GM19240 (cell line): ENCODE measurements around the gene SLC13A2.

Experiments used
- DNase-seq: peaks from one replicate; pipeline ENCODE4 v3.0.0; 2011; ENCODE audit warnings: low spot score; ENCODE audit not compliant: insufficient read length

Gene SLC13A2

DNA sequence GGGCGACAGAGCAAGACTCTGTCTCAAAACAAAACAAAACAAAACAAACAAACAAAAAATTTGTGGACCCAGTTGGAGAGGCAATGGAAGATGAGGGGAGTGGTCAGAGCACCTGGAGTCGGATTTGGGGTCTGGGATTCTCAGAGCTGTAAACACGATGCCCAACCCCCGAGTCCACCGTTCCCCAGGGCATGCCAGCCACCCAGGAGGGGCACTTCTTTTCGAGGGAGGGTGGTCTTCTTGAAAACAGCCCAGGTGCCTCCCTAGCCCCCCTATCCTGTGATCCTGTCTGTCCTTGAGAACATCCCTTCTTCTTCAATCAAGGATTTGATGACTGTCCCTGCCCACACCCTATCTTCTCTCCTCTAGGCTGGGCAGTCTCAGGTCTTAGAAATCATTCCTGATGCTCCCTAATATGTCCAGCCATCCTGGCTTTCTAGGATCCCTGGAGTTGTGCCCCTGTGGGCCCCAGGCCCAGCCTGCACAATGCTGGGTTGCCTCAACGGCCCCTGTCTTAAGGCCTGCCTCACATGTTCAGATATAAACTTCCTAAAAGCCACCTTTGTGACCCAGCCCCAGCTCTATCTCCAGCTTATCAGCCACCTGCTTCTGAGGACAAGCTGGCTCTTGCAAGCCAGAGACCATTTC is 3.1 kb upstream of the SLC13A2 start:
- no peak for DNase-seq

DNA sequence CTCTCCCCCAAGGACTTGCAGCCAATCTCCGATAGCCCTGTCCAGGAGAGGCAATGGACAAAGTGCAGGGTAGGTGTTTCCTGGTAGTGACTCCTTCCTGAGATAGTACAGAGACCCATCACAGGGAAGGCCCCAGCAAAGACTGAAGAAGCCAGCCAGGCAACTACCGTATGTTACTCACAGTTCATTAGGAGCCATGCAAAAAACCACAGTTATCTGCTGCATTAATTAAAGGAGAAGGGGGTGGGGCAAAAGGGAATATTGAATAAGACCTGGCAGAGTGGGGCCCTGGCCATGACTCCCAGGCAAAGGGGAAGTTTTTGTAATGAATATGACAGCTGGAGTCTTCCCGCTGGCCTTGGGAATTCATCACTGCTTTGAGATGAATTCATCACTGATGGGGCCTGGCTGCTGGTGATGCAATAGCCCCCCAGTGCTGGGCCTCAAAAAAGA is 2.5 kb upstream of the SLC13A2 start:
- no peak for DNase-seq

DNA sequence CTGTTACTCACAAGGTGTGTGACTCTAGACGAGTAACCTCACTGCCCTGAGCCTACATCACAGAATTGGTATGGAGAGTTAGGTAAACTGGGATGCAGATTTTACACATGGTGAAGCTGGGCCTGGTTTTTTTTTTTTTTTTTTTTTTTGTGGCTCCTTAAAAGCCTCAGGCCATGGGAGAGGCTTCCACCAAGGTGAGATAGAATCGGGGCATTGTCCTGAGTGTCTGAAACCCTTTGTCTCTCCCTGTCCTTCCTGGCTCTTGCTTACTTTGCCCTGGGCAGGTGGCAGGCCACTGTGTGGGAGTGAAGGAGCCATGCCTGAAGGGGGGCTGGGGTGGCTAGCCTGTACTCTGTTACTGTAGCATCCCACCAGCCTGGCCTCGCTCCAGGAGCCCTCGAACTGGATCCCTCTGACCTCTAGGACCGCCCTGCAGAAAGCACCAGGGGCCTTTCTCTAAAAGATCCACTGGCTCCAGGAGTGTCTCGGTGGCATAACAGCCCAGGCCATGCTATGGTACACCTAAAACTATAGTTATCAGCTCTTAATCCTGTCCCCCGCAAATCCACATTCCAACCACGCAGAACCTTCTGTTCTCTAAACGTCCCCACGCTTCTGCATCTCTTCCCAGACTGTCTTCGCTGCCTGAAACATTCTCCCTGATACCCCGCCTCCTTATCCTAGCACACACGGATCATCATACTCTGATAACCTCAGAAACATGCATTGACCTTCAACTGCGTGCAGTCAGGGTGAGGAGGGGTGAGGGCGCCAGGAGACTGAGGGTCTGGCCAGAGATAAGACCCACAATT is 1.7 kb upstream of the SLC13A2 start:
- no peak for DNase-seq

DNA sequence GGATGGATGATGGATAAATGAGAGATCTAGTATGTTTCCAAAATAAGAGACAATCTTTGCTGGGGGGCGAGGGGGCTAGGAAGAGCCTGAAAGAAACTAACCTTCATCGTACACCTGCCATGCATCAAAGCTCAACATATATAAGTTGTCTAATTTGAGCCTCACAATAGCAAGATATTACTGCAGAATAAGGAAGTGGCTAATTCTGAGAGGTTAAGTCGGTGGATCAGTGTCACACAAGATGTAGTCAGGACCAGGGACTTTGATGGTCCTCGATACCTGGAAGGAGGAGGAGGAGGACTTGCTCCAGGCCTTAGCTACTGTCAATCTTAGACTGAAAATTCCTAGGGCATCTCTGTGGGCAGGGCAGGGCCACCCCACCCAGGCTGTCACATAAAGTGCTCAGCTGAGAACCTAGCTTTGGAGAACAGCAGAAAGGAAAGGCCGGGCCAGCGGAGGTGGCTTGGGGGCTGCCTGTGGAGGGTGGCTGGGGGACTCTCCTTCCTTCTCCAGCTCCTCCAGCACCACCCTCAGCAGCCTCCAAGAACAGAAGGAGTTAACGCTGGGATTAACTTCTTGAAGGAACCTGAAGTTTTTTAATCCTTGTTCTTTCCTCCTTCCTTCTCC is 460 bp upstream of the SLC13A2 start:
- no peak for DNase-seq

DNA sequence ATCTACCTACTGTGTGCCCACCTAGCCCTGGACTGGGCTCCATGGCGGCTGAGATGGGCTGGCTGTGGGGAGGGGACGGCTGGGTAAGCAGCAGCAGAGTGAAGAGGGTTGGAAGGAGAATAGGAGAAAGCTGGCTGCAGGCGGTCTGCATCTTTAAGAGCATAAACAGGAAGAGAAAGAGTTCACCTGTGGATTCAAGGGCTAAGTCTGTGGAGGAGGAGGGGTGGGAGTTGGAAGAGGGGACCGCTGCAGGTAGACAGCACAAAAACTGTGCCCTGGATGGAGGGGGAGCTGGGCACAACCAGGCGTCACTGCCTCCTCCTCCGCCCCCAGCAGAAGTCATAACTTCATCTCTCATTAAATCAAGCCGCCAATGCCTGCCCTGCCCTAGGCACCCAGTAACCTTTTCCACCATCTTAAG is 677 bp downstream of the SLC13A2 start:
- DNase-seq: no peak

DNA sequence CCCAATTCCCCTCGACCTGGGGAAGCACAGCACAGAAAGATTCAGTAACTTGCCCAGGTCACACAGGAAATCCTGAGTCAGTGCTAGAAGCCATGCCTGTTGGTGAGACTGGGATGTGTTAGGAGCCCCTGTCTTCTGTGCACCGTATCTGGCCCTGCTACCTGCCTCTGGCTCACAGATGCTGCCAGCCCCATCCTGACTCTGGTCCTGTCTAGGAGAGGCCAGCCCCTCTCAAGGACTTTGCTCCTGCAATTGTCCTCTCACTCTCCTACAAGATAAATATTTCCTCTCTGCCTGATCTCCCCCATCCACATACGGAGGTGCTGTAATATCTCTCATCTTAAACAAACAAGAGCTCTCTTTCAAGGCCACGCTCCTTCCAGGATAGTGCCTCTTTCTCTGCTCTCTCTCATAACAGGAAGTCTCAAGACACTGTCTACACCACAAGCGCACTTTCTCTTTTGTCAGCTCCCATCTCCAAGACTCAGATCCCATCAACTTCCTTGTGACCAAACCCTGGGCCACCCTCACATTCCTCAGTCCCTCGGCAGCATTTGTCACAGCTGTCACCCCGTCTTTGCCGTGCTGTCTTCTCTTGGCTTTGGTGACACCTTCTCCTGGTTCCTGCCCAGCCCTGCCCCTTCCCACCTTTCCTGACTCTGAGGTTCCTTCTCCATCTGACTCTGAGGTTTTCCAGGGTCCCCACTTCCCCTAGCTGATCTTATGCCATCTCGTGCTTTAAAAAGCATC is 1.9 kb downstream of the SLC13A2 start:
- no peak for DNase-seq

DNA sequence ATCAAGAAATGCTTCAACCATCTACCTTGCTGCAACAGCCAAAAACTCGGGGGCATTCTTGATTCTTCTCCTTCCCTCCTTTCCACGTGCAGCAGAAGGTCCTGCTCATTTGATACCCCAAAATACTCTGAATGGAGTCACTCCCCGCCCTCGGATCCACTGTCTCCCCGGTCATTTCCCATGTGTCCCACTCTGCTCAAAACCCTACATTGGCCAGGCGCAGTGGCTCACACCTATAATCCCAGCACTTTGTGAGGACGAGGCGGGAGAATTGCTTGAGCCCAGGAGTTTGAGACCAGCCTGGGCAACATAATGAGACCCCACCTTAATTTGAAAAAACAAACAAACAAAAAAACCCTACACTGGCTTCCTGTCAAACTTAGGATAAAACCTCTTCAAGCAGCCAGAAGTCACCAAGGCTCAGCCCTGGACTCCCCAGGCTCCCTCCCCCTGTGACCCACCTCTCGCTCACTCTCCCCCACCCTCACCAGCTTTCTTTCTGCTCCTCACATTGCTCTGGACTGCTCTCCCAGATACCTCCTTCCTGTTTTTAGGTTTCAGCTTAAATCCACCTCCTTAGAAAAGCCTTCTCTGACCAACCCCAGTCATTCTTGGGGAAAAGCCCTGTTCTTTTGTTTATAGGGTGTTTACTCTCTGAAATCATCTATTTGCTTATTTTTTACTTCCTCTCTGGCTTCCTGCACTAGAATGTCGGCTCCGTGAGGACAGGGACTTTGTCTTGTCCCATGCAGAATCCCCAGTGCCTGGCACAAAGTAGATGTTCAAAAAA is 2.8 kb downstream of the SLC13A2 start:
- no peak for DNase-seq

DNA sequence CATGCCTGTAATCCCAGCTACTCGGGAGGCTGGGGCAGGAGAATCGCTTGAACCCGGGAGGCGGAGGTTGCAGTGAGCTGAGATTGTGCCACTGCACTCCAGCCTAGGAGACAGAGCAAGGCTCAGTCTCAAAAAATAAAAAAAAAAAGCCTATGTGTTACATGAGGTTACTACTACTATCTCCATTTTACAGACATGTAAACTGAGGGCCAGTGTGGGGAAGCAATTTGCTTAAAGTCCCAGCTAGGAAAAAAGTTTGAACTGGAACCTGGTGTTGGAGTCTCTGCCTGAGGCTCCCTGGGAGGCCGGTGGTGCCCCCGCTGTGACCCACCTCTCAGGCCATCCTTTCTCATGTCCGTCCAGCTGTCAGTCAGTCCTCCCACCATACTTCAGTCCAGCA is 4.5 kb downstream of the SLC13A2 start:
- no peak for DNase-seq

DNA sequence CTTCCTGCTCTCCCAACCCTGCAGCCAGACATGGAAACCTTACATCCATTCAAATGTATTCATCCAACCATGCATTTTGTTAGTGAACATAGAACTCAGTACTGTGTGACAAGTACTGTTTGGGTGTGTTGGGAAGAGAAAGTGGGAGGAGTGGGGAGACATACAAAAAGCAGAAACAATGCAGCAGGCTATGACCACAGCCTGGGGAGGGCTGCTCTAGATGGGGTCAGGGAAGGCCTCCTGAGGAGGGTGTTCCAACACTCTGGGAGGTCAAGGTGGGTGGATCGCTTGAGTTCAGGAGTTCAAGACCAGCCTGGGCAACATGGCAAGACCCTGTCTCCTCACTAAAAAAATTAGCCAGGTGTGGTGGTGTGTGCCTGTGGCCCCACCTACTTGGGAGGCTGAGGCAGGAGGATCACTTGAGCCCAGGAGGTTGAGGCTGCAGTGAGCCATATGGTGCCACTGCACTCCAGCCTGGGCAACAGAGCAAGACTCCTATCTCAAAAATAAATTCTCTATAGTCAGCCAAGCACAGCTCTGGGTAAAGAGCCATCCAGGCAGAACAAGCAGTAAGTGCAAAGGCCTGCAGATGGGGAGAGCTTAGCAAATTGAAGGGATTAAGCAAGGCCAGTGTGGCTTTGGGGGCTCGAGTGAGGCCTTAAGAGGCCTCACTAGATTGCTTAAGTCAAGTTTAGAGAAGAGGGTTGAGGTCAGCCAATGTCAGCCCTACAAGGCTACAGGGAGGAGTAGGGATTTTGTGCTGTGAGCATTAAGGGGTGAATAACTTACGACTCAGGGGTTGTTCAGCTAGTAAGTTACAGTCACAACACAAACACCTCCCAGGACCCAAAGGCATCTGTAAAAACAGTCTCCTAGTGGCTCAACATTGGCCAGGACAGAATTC is 5.5 kb downstream of the SLC13A2 start:
- no peak for DNase-seq

DNA sequence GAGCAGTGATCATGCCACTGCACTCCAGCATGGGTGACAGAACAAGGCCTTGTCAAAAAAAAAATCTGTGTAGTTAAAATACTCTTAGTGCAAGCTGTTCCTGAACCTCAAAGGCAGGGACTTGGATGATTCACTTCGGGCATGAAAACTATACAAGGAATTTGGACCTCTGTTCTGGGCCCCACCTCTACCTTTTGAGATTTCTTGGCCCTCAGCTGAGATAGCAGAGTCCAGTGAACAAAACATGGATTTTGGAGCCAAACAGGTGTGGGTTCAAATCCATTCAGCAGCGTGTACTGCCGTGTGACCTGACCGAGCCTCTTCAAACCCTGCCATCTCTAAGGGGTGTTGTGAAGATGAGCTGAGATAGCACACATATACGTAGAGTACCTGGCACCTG is 6.8 kb downstream of the SLC13A2 start:
- no peak for DNase-seq

DNA sequence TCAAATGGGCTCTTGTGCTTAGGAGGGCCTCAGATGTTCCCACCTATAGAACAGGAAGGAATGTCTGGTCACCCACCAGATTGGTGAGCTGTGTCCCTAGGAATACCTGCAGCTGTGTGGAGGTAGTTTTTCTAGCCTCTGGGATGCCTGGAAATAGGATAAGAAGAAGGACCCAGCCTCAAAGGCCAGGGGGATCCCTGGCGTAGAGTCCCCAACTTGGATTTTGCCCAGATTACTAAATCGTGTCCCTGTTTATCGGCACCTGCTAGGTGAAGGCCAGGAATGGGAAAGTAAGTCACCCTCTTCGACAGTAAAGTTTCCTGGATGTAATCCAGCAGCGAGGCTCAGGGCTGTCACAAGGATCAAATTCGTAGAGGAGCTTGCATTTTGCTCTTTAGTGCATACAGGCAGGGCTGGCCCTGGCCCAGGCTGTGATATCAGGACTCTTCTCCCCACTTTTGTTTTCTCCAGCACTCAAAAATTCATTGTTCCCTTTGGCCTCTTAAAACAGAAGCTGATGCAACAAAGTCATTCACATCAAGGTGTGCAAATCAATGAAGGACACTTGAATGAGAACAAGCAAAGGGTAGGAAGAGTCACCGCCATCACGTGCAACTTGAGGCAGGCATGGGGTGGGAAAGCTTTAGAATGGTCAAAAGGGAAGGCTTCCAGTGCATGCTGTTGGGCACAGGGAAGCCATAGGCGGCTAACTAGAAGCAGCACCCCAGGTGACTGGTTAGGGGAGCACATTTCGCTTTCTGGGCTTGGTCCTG is 7.5 kb downstream of the SLC13A2 start:
- no peak for DNase-seq

DNA sequence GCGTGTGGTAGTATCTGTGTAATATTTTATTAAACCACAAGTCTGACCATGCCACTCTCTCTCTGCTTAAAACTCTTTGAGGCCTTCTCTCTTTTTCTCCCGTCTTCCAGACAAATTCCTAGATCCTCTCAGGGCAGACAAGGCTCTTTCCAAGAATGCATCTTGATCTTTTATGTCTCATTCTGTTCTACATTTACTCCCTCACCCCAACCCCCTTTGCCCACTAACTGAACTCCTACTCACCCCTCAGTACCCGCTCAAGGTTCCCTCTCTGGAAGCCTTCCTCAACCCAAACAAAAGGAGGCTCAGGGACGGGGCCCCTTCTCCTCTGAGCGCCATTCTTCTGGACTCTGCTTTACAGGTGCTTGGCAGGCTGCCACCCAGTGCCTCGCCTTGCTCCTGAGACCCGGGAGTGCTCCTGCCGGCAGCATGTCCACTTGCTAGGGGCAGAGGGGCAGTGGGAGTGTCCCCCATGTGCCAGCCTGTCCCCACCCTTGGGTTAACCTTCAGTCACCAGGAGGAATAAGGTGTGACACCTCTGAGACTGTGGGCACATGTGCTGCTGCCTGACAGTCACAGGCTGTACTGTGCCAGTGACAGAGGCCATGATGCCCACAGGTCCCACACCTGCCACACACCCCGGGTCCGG is 9.2 kb downstream of the SLC13A2 start:
- DNase-seq: no peak

DNA sequence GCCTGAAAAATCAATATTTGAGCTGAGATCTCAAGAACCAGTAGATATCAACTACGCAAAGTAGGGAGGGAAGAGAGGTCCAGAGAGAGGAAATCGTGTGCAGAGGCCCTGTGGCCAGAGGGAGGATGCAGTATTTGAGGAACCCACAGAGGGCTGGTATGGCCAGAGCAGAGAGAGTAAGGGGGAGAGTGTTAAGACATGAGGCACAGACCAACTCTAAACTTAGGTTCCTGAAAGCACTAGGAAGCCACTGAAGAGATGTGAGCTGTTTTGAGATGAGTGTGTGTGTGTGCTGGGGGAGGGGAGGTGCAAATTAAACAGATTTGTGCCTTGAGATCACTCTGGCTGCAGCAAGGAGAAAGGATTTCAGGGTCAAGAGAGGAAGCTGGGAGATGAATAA is 10.9 kb downstream of the SLC13A2 start:
- peak; percentile 61 for DNase-seq

DNA sequence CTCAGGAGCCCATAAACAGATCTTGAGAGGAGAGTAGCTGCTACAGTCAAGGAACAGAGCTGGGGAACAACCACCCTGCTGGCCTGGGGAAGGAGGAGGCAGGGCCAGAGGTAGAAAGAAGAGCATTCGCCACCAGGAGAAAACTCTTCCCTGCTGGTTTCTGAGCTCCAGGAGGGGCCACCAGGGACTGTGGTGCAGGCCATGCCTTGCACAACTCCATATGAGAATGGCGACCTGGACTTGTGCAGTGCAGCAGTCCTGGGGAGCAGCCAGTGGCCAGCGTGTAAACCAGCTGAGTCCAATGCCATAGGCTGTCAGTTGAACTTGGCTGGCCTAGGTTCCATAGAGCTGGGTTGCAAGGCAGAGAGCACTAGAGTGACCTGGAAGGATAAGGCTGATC is 11.6 kb downstream of the SLC13A2 start:
- DNase-seq: no peak

DNA sequence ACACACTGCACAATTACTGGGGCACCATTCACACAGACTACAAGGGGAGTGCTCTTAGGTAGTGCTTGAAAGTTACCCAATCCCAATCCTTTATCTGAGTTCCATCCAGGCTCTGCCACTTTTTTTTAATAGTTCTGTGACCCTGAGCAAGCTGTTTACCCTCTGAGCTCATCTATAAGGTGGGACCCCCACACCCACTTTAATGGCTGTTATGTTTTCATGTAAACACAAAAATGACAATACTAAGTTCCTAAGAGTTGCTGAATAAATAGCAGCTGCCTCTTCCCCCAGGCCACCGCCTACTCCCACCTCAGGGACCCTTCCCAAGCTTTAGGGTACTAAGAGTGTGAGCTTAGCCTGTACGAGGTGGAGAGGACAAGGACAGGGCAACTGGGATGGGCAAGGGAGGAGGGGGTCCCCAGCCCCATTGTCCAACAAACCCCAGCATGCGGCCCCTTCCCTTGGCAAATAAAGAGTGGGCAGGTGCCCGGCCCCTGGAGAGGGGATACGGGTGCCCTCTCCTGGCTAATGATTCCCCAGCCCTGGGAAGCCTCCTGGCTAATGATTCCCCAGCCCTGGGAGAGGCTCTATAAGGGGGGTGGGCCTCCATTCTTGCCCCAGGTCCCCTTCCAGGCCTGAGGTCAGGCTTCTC is 14.6 kb downstream of the SLC13A2 start:
- DNase-seq: no peak

DNA sequence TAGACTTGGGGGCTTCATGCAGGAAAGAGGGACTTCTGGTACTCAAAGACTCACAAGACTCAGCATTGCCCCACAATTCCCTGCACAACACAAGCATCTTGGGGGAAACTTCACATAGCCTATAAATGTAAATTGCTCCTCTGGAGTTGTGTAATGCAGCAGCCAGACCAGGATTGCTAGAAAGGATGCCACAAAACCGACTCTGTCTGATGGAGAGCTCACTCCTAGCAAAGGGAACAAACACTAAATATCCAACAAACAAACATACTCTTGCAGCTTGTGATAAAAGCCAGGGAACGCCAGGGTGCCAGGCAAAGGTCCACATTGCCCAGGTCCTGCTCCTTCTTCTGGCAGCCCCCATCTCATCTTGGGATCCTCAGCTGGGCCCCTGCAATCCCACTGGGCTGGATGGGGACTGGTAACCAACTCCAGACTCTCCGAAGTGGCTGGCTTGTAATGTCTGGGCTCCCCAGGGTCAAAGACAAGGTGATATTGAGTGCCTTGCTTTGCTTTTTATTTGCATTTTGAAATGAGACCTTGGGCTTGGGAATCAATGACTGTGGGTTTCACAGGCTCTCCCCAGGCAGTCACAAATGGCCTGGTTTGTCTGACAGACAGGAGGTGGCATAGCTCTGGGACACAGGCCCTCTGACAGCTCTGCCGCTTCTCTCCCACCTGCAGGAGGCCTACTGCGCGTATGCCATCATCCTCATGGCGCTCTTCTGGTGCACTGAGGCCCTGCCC is 15.3 kb downstream of the SLC13A2 start:
- DNase-seq: no peak

DNA sequence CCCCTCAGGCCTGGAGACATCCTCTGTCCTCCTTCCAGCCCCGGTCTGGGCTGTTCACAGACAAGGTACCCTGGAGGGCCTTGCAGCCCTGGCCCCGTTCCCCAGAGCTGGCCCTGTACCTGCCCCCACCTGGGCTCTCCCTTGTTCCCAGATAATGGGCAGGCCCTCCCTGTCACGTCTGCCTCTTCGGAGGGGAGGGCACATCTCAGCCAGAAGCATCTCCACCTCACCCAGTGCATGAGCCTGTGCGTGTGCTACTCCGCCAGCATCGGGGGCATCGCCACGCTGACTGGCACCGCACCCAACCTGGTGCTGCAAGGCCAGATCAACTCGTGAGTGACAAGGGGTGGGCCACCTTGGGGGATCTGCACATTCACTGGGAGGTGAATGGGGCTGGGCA is 17.8 kb downstream of the SLC13A2 start:
- DNase-seq: no peak
